HCEC 1CT (cell line): ENCODE data around the gene PODNL1.
"Not testable (repeated sequence)": the region's sequence is repeated elsewhere in the genome, so short reads cannot be mapped to it uniquely, and the experiment has no call there.

Source experiments
- DNase-seq: peaks from one replicate; pipeline ENCODE4 v3.0.0-alpha.2; 2017

The PODNL1 gene

DNA sequence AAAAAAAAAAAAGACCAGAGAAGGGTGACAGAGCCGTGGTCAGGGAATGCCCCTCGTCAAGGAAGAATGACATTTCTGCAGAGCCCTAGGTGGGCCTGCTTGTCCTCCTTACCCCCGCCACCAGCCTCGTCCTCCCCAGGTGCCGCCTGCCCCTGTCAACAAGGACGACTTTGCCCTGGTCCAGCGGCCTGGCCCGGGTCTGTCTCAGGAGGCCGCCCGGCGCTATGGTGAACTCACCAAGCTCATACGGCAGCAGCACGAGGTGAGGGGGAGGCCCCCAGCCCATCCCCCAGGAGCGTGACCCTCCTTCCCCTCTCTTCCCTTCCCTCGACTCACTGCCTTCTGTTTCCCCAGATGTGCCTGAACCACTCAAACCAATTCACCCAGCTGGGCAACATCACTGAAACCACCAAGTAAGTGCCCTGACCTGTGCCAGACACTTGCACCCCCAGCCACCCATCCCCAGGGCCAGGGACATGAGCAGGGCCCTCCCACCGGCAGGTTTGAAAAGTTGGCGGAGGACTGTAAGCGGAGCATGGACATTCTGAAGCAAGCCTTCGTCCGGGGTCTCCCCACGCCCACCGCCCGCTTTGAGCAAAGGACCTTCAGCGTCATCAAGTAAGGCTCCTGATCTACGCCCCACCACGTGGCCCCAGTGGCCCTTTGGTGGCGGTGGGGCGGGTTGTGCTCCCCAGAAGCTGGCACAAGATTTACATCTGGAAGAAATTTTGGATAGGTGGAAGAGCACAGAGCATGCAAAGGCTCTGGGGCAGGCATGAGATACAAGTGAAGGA, 14.8 kb downstream of the PODNL1 start:
- DNase-seq, result no peak

DNA sequence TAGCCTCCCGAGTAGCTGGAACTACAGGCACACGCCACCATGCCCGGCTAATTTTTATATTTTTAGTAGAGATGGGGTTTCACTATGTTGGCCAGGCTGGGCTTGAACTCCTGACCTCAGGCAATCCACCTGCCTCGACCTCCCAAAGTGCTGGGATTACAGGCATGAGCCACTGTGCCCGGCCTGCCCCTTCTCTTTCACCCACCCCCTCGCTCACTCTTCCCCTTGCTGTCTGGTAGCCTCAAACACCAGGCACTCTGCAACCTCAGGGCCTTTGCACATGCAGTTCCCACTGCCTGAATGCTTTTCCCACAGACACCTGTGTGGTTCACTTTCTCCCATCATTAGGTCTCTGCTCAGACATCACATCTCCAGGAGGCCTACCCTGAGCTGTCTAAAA, 16.1 kb downstream of the PODNL1 start:
- not testable (repeated sequence) for DNase-seq

DNA sequence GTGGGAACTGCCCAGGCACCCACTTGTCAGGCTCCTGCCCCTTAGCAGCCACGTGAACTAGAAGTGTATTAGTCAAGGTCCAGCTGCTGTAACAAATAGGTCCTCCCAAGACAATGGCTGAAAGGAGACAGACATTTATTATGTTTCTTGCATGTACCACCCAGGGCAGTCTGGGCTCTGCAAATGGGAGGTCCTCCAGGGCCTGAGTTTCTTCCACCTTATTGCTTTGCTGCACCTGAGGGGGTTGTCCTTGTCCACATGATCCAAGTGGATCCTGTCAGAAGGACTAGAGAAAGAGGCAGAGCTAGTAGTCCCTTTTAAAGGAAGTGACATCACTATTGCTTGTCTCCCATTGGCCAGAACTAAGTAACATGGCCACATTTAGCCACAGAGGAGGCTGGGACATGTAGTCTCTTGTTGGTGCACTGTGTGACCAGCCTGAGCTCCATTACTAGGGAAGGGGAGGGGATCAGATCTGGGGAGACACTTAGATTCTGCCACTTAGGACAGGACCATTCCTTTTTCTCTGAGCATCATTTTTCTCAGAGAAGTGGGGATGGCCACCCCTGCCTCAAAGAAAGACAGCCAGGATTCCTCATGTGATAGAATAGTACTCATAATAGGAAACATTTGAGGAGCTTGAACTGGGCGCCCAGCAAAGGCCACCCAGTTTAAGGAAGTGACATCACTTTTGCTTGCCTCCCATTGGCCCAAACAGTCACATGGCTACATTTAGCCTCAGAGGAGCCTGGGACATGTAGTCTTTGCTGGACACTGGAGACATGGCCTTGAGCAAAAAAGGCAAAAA, 17.1 kb downstream of the PODNL1 start:
- peak; percentile 36 for DNase-seq

DNA sequence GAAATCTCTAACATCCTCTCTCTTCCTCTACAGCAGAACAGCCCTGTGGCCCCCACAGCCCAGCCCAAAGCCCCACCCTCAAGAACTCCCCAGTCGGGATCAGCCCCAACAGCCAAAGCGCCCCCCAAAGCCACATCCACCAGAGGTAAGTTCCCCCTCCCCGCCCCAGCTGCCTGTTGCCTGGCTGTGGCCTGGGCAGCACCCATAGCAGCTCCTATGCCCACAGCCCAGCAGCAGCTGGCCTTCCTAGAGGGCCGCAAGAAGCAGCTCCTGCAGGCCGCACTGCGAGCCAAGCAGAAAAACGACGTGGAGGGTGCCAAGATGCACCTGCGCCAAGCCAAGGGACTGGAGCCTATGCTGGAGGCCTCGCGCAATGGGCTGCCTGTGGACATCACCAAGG, 17.7 kb downstream of the PODNL1 start:
- DNase-seq, result no peak

DNA sequence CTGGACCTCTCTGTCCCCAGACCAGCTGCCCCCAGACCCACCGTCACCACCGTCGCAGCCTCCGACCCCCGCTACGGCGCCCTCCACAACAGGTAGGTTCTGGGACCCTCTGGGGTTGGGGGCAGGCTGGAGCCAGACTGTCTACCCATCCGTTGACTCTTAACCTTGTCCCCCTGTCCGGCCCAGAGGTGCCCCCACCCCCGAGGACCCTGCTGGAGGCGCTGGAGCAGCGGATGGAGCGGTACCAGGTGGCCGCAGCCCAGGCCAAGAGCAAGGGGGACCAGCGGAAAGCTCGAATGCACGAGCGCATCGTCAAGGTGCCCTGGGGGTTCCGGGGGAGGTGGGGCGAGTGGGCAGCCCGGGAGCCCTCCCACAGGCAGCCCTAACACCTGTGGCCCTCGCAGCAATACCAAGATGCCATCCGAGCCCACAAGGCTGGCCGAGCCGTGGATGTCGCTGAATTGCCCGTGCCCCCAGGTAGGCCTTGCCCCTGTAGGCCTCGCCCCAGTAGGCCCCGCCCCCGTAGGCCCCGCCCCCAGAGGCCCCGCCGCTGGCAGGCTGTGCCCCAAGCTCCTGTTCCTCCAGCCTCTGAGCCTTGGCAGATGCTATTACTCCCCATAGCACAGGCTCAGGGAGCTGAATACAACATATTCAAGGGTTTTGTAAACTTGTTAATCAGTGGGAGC, 19.3 kb downstream of the PODNL1 start:
- DNase-seq, result no peak

DNA sequence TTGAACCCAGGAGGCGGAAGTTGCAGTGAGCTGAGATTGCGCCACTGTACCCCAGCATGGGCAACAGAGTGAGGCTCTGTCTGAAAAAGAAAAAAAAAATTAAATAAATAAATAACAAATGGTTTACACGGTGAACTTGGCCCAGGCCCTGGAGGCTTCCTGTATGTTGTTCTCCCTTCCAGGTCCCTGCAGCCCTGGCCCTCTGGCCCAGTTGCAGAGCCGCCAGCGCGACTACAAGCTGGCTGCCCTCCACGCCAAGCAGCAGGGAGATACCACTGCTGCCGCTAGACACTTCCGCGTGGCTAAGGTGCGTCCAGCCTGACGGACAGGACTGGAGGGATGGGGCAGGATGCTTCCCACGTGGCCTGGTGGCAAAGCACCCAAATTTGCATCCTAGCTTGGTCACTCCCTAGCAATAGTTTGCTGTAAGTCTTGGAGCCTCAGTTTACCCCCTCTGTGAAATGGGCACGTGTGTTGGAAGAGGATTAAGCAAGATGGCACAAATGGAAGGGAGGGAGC, 20.3 kb downstream of the PODNL1 start:
- DNase-seq, result no peak

DNA sequence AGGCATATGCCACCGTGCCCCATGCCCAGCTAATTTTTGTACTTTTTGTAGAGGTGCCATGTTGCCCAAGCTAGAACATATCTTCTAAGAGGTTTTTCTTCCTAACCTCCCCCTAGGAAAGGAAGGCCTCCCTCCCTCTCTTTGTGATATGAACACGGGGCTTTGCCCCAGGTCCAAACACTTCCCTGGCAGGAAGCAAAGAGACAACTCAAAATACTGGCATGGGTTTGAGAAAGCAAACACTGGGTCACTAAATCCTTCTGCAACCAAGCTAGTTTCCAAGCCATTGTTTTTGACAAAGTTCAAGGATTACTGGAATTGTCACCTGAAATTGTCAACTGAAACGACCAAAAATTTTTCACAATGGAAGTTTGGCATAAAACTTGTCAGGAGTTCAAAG, 23.4 kb downstream of the PODNL1 start:
- no peak for DNase-seq

DNA sequence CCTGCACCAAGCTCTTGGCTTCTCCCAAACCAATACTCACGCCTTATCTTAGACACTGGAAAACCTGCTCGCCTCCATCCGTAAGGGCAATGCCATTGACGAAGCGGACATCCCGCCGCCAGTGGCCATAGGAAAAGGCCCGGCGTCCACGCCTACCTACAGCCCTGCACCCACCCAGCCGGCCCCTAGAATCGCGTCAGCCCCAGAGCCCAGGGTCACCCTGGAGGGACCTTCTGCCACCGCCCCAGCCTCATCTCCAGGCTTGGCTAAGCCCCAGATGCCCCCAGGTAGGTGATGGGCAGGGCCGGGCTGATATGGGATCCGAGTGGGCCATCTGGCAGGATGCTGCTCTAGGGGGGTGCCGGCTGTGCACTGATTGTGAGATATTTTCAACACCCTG, 24.9 kb downstream of the PODNL1 start:
- DNase-seq, result no peak

DNA sequence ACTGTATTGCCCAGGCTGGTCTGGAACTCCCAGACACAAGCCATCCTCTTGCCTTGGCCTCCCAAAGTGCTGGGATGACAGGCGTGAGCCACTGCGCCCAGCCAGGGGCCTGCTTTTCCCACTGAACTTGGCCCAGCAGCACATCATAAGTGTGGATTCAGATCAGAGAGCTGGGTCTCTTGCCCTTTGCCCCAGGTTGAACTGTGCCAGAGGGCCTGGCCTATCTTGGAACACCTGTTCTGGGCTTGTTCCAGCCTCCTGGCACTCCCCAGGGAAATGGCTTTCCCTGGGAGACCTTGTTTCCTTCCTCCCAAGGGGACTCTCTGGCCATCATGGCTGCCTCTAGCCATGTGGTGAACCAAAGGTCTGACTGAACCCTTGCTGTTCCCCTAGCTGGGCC, 28.8 kb downstream of the PODNL1 start:
- DNase-seq, result no peak

DNA sequence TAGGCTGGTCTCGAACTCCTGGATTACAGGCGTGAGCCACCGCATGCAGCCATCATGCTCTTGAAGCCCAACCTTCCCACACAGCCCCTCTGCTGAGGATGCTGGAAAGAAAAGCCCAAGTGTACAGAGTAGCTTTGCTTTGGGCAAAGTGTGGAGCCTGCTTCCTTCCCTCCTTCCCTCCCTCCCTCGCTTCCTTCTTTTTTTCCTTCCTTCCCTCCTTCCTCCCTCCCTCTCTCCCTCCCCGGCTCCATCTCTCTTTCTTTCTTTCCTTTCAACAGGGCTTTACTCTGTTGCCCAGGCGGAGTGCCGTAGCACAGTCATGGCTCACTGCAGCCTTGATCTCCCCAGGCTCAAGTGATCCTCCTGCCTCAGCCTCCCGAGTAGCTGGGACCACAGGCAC, 29.5 kb downstream of the PODNL1 start:
- no peak for DNase-seq

DNA sequence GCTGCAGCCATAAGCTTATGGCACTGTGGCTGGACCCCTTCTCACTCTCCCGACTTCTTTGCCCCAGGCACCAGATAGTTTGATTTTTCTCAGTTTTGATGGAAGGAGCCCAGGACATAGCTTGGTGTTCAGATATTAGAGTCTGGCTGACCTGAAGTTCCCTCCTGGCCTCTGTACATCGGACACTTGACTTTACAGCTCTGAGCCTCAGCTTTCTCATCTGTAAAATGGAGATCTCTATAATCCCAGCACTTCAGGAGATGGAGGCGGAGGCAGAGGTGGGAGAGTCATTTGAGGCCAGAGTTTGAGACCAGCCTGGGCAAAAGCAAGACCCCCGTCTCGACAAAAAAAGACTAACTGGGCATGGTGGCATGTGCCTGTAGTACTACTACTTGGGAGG, 31.3 kb downstream of the PODNL1 start:
- DNase-seq, result no peak

DNA sequence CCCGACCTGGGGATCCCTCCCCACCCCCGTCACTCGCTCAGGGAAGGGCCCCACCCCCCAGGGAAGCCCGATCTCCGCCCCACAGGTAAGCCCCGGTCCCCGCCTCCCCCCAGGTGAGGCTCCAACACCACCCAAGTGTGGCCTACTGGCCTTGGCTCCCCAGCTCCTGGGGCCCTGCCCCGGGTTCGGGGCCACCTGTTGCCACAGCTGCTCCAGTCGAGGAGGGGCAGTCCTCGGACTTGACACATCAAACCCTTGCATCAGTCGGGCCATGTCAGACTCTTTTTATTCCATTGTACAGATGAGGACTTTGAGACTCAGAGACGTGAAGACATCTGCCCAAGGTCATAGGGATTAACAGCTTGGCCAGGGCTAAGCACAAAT, 31.7 kb downstream of the PODNL1 start:
- no peak for DNase-seq

DNA sequence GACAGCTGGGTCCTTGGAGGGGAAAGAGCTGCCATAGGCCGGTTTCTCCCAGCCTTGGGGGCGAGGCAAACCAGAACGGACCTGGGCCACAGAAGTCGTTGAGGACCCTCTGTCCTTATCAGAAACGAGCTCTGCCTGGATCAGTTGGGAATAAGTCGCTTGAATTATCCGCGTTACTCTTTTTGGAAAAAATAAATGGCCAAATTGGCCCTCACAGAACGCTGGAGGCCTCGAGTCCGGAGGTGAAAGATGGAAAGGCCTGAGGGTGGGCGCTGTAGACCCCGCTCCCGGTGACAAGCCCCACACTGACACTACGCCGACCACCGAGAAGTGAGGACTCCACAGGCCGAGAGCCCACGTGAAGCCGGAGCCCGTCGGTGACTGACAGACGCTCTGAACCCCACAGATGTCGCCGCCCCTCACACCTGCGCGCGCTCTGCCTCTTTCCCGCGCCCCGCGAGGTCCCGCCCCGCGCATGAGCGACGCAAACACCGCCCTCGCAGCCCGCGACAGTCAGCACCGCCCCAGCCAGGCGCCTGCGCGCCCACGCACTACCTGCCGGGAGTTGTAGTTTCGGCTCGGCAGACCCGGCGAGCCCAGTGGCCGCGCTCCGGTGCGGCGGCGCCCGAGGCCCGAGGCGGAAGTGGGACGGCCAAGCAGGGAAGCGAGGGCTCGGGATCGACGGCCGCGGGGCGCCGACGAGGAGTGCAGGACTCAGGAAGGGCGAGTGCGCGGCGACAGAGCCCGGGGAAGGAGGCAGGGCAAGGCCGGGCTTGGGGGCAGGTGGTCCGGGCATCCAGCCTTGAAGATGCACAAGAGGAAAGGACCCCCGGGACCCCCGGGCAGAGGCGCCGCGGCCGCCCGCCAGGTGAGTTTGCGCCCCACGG, 32.3 kb downstream of the PODNL1 start, which contains the start of the genes BRME1 and CC2D1A:
Gene BRME1 (minus strand): TSS at position 484 of the 887 bp plus-strand sequence. CDS start 1,225 bp downstream, outside the sequence.
Gene CC2D1A (plus strand): TSS at position 568 of the 887 bp plus-strand sequence. CDS start 241 bp downstream, at position 809.
- DNase-seq, result peak; percentile 82

DNA sequence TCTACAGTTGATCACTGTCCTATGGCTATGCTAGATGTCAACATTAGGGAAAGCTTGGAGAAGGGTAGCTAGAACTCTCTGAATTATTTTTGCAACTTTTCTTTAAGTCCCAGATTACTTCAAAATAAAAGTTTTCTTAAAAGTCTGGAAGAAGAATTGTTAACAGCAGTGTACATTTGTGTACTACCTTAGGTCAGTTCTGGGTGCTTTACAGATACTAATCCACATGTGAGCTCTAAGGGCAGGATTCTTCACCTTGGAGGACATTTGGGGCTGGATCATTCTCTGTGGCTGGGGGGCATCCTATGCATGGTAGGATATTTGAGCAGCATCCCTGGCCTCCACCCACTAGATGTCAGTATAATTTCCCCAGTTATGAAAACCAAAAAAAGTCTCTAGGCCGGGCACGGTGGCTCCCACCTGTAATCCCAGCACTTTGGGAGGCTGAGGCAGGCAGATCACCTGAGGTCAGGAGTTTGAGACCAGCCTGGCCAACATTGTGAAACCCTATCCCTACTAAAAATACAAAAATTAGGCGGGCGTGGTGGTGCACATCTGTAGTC, 35.1 kb downstream of the PODNL1 start:
- DNase-seq, result peak; percentile 17

DNA sequence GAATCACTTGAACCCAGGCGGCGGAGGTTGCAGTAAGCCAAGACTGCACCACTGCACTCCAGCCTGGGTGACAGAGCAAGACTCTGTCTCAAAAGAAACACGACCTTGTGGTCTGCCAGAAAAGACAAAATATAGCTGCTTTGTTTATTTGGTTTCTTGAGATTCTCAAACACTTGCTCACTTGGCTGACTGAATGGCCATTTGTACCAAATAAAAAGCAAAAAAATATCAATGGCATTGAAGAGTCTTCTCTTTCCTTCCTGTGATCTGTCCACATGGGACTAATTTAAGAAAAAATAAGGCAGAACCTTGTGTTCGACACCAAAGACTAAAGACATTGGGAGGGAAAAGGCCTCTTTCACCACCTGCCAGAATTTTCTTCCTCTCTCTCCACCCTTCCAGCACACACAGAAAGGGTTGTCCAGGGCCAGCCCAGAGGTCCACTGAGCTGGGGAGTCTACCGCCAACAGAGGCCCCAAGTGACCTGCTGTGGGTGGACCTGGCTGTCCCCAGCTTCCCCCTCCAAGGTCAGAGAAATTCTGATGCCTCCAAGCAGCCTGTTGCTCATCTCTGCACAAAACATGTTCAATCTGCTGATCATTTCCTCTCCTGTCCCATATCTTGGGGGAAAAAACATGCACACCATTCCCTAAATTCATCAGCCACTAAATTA, 38.2 kb downstream of the PODNL1 start:
- DNase-seq, result no peak

DNA sequence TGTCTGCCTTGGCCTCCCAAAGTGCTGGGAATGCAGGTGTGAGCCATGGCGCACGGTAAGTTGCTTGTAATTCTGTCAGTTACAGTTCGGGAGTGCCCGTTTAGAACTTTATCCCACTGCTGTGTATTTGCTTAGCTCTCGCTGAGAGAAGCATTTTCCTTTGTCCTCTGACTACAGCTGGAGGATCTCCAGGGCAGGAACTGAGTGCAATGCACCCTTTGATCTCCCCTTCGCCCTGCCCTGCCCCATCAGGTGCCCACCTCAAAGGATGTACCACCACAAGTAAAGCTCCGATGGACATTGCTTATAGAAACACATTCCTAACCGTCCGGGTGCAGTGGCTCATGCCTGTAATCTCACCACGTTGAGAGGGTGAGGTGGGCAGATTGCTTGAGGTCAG, 38.8 kb downstream of the PODNL1 start:
- no peak for DNase-seq

DNA sequence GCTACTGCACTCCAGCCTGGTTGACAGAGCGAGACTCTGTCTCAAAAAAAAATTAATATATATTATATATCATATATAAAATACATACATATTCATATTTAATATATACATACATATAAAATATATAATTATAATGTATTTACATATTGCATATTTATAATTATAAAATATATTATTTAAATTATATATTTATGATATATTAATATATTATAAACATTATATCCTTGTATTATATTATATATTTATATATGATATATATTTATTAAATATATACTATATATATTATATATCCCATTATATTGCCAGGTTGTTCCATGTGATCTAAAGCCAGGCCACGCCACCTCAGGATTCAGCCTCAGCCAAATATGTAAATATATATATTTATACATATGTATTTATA, 42.0 kb downstream of the PODNL1 start:
- DNase-seq, result no peak

DNA sequence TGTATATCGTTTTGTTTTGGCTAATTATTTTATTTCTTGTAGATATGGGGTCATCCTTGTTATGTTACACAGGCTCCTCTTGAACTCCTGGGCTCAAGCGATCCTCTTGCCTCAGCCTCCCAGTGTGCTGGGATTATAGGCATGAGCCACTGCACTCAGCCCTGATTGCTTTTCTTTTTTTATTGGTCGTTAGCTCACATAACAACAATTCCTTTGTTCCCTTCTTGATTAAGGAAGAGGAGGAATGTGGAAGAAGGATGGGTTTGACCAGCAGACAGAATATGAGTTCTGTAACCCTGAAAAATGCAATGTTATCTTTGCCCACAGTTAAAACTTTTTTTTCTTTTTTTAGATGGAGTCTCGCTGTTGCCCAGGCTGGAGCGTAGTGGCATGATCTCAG, 43.7 kb downstream of the PODNL1 start:
- no peak for DNase-seq

DNA sequence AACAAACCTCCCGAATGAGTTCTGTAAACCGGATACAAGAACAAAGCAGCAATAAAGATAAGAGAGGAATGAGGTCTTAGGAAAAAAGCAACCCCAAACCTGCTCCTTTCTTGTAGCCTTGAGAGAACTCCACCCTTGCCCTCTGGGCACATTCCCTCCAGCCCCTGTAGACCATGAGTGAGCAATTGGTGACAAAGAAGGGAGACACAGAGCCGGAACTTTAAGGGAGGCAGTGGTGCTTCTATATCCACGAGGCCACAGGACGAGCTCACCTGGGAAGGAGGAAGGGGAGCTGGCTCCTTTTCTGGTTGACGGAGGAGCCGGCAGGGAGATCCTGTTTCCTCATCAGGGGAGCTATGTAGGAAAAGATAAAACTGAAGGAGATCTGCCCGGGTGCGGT, 45.3 kb downstream of the PODNL1 start:
- DNase-seq, result no peak

DNA sequence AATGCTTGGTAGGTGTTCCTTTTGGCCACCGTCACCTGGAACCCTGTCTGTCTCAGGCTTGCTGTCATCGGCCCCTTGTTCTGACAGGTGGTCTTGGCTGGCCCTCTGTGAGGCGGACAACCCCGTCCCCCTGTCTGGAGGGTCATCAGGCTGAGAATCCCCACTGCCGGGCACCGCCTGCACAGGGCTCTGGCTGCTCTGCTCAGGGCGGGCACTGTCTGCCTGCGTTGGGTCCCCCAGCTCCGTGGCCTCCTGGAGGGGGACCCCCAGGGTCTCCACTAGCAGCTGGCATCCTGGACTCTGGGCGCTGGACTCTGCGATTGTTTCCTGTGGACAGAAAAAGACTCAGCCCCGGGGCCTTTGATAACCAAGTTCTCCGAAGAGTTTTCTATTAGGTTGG, 48.1 kb downstream of the PODNL1 start:
- no peak for DNase-seq

DNA sequence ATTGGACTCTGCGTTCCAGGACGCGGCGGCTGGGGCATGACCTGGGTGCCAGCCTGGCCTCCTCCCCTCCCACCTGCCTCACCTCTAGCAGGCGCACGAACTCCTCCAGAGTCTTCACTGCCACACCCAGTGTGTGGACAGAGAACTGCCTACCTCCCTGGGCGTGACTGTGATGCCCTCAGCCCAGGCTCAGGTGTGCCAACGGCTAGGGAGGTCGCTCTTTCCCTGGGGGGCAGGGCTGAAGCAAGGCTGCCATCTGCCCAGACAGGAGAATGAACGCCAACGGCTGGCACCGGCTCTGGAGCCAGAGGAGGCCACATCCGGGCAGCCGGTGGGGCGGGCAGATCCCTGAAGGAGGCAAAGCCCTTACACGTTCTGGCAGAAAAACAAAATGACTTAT, 49.9 kb downstream of the PODNL1 start:
- no peak for DNase-seq
